ENCODE measurements around the gene MAP3K13. TPM values are rescaled to one million over a fixed set of nuclear protein-coding genes. Genes with fewer than 3 reads are reported as not detected.

Gene MAP3K13
- total RNA-seq, 1 experiment from 2014 or later, result 10.6 TPM

GRCh38 chr3:185489462-185489861 is 126.5 kb downstream of the MAP3K13 start:
- no peak overlapping the region for H4K91ac ChIP-seq (ENCODE audit: insufficient read length, low read depth, low read length)
- no peak overlapping the region for H3K4me3 Mint-ChIP-seq
- H2AFZ ChIP-seq (ENCODE audit: low read length), result no peak overlapping the region
- no peaks in the 10 kb centered on the region for H3K9me3 ChIP-seq (ENCODE audit: control insufficient read depth, low read depth, low read length)
- H3K18ac ChIP-seq (ENCODE audit: insufficient read length, low read depth, low read length), result no peak overlapping the region
- no peak overlapping the region for H2BK5ac ChIP-seq (ENCODE audit: insufficient read length, low read length)
- H3K4me2 ChIP-seq (ENCODE audit: insufficient read depth, insufficient read length, low read length), result no peak overlapping the region
- no peaks in the 10 kb centered on the region for H3K9me3 Mint-ChIP-seq
- H2BK20ac ChIP-seq (ENCODE audit: low read depth, low read length, poor library complexity, severe bottlenecking), result no peak overlapping the region
- no peak overlapping the region for H3K4ac ChIP-seq (ENCODE audit: low read depth, low read length)
- no peak overlapping the region for H3K9ac ChIP-seq (ENCODE audit: extremely low read depth, insufficient read length, low read length)
- no peaks in the 10 kb centered on the region for H3K79me1 ChIP-seq (ENCODE audit: insufficient read depth, low read depth, low read length, poor library complexity, severe bottlenecking)
- no peak overlapping the region for H3K56ac ChIP-seq (ENCODE audit: insufficient read length, low read depth, low read length)
- no peak overlapping the region for H4K8ac ChIP-seq (replicated peaks; ENCODE audit: insufficient read length, low read depth, low read length)
- DNase-seq, result no peak
- H3K14ac ChIP-seq (ENCODE audit: insufficient read depth, low read length), result no peak overlapping the region
- H3K27ac ChIP-seq (ENCODE audit: insufficient read length, low read depth, low read length), result no peak overlapping the region
- no peak overlapping the region for H3K23ac ChIP-seq (ENCODE audit: insufficient read length, low read depth, low read length)
- WGBS (ENCODE audit: extremely low coverage, insufficient read length, low lambda C conversion rate), result no CpG with 5 or more reads among the region's 3 CpGs
- no peak overlapping the region for H2AK5ac ChIP-seq (ENCODE audit: insufficient read length, low read length)
- peaks cover 7 to 36% (median 18%) of the 10 kb centered on the region in 3 experiments for H3K36me3 Mint-ChIP-seq (ENCODE audit: insufficient read depth in 1 of 3, low read depth in 3 of 3)
- no peak overlapping the region for H2BK120ac ChIP-seq (ENCODE audit: low read depth, low read length, poor library complexity, severe bottlenecking)
- TF ChIP-seq CTCF (conservative IDR thresholded peaks at IDR 0.05), result no peak
- H2BK12ac ChIP-seq (ENCODE audit: insufficient read length, low read depth, low read length), result no peak overlapping the region
- no peaks in the 10 kb centered on the region for H3K4me1 Mint-ChIP-seq
- no peaks in the 10 kb centered on the region for H3K23me2 ChIP-seq (ENCODE audit: insufficient read length, low read depth, low read length, poor library complexity, severe bottlenecking)
- H3K4me1 ChIP-seq (ENCODE audit: insufficient read depth, low read length), result no peaks in the 10 kb centered on the region
- H3K79me2 ChIP-seq (ENCODE audit: insufficient read depth, low read length), result no peaks in the 10 kb centered on the region
- no peak overlapping the region for H4K5ac ChIP-seq (ENCODE audit: insufficient read length, low read depth, low read length)
- no peak overlapping the region for H3T11ph ChIP-seq (ENCODE audit: low read length)
- no peaks in the 10 kb centered on the region for H3K27me3 ChIP-seq (ENCODE audit: insufficient read depth, low read length)
- no peak overlapping the region for H3K27ac Mint-ChIP-seq
- H2BK15ac ChIP-seq (ENCODE audit: low read depth, low read length), result no peak overlapping the region
- no peaks in the 10 kb centered on the region for H4K20me1 ChIP-seq (ENCODE audit: control insufficient read depth, insufficient read depth, insufficient read length)
- H3K27me3 Mint-ChIP-seq (ENCODE audit: low read depth), result no peaks in the 10 kb centered on the region

Data from H9 (cell line).